ENCODE measurements around the gene STX17. TPM values are rescaled to one million over a fixed set of nuclear protein-coding genes. Genes with fewer than 3 reads are reported as not detected.

Gene STX17
- total RNA-seq, 1 donor from 2014 or later, result 42.4 TPM

DNA sequence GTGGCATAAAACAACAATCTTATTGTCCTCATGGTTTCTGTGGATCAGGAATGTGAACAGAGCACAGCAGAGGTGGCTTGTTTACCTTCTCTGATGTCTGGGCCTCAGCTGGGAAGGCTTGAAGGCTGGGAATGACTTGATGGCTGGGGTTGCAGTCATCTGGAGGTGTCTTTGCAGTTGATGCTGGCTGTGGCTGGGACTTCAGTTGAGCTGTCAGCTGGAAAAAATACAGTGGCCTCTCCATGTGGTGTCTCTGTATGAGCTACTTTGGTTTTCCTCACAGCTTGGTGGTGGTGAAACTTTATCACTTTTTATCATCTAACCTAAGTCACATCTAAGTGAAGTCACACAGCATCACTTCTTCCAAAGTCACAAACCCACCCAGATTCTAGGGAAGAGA is 24.7 kb upstream of the STX17 start:
- TF ChIP-seq, protein P1, sequence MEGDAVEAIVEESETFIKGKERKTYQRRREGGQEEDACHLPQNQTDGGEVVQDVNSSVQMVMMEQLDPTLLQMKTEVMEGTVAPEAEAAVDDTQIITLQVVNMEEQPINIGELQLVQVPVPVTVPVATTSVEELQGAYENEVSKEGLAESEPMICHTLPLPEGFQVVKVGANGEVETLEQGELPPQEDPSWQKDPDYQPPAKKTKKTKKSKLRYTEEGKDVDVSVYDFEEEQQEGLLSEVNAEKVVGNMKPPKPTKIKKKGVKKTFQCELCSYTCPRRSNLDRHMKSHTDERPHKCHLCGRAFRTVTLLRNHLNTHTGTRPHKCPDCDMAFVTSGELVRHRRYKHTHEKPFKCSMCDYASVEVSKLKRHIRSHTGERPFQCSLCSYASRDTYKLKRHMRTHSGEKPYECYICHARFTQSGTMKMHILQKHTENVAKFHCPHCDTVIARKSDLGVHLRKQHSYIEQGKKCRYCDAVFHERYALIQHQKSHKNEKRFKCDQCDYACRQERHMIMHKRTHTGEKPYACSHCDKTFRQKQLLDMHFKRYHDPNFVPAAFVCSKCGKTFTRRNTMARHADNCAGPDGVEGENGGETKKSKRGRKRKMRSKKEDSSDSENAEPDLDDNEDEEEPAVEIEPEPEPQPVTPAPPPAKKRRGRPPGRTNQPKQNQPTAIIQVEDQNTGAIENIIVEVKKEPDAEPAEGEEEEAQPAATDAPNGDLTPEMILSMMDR (IDR thresholded peaks at IDR 0.05; ENCODE audit: unreplicated experiment), result no peak
- H3K36me3 Mint-ChIP-seq (ENCODE audit: insufficient read depth), result peaks cover 7% of the 10 kb centered on the region
- no peak overlapping the region for H3K4me3 Mint-ChIP-seq (ENCODE audit: low read depth)
- no peaks in the 10 kb centered on the region for H3K27me3 Mint-ChIP-seq
- no peaks in the 10 kb centered on the region for H3K9me3 Mint-ChIP-seq (ENCODE audit: low read depth)
- no peak overlapping the region for H3K27ac Mint-ChIP-seq
- DNase-seq (ENCODE audit: low spot score, unreplicated experiment), result no peak
- peaks cover 3% of the 10 kb centered on the region for H3K4me1 Mint-ChIP-seq (ENCODE audit: low read depth)

DNA sequence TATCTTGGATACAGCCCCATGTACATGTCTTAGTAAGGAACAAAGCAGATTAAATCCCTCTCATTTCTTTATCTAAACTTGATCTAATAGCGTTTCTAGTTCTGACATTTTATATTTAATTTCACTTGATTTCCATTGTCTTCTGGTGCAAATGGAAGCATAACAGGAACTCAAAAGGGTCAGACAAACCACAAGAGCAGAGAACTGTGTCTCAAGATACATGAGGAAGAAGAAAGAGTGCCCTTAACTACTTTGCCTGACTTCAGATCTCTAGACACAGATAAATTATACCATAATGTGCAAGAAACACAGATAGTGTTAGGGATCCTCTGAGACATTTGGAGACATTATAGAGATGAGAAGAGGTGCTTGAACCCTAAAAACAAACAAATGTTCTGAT is 20.7 kb upstream of the STX17 start:
- Mint-ChIP-seq H3K27me3 (no peaks in the 10 kb centered on the region), H3K27ac (peak overlapping the region; percentile 56), H3K4me3 (ENCODE audit: low read depth) (no peak overlapping the region), H3K36me3 (ENCODE audit: insufficient read depth) (peaks cover 5% of the 10 kb centered on the region), H3K9me3 (ENCODE audit: low read depth) (no peaks in the 10 kb centered on the region), H3K4me1 (ENCODE audit: low read depth) (peaks cover 3% of the 10 kb centered on the region)
- DNase-seq (ENCODE audit: low spot score, unreplicated experiment), result no peak
- TF ChIP-seq, protein P1 (IDR thresholded peaks at IDR 0.05; ENCODE audit: unreplicated experiment), result no peak

DNA sequence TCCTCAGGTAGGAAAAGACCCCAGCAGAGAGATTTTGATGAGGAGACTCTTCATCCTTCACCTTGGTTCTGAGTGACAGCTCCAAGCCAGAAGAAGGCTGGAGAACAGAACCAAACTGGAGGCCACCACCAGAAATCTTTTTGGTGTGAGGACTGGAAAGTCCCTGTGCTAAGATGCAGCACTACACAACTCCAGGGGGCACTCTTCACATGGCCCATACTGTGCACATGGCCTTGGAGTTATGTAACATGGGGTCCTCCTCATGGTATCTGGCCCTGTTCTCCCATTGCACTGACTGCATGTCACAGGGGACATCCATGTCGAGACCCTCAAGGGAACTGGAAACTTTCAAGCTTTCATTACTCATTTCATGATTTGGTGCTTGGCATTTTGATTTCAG is 17.3 kb upstream of the STX17 start:
- no peak overlapping the region for H3K27ac Mint-ChIP-seq
- H3K27me3 Mint-ChIP-seq, result no peaks in the 10 kb centered on the region
- no peaks in the 10 kb centered on the region for H3K9me3 Mint-ChIP-seq (ENCODE audit: low read depth)
- no peak for DNase-seq (ENCODE audit: low spot score, unreplicated experiment)
- TF ChIP-seq, protein P1 (IDR thresholded peaks at IDR 0.05; ENCODE audit: unreplicated experiment), result no peak
- no peak overlapping the region for H3K4me3 Mint-ChIP-seq (ENCODE audit: low read depth)
- peaks cover 3% of the 10 kb centered on the region for H3K4me1 Mint-ChIP-seq (ENCODE audit: low read depth)
- H3K36me3 Mint-ChIP-seq (ENCODE audit: insufficient read depth), result peaks cover 1% of the 10 kb centered on the region

DNA sequence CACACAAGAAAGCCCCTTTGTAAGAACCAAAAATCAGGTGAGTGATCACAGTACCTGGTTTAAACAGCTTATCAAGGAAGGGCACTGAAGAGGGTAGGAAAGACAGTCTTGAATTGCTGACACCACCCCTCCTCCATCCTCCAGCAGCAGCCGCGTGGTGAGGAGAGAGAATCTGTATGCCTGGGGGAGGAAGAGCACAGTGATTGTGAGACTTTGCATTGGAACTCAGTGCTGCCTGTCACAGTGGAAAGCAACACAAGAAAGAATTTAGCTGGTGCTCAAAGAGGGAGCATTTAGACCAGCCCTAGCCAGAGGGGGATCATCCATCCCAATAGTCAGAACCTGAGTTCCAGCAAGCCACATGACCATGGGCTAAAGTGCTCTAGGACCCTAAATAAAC is 11.6 kb upstream of the STX17 start:
- no peak overlapping the region for H3K4me3 Mint-ChIP-seq (ENCODE audit: low read depth)
- TF ChIP-seq, protein P1 (IDR thresholded peaks at IDR 0.05; ENCODE audit: unreplicated experiment), result no peak
- no peaks in the 10 kb centered on the region for H3K4me1 Mint-ChIP-seq (ENCODE audit: low read depth)
- no peaks in the 10 kb centered on the region for H3K9me3 Mint-ChIP-seq (ENCODE audit: low read depth)
- no peak for DNase-seq (ENCODE audit: low spot score, unreplicated experiment)
- H3K27me3 Mint-ChIP-seq, result peaks cover 10% of the 10 kb centered on the region
- no peaks in the 10 kb centered on the region for H3K36me3 Mint-ChIP-seq (ENCODE audit: insufficient read depth)
- no peak overlapping the region for H3K27ac Mint-ChIP-seq

DNA sequence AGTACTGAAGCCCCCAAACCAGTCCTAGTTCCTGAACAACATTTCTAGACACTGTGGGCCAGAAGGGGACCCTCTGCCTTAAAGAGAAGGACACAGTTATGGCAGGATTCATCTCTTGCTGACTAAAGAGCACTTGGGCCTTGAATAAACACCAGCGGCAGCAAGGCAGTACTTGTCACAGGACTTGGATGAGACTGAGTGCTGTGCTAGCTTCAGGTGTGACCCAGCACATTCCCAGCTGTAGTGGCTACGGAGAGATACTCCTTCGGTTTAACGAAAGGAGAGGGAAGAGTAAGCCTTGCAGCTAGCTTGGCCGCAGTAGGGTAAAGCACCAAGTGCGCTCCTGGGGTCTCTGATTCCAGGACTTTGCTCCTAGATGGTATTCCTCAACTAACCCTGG is 10.9 kb upstream of the STX17 start:
- TF ChIP-seq, protein P1 (IDR thresholded peaks at IDR 0.05; ENCODE audit: unreplicated experiment), result no peak
- Mint-ChIP-seq H3K9me3 (ENCODE audit: low read depth) (no peaks in the 10 kb centered on the region), H3K27ac (no peak overlapping the region), H3K27me3 (peaks cover 10% of the 10 kb centered on the region), H3K4me3 (ENCODE audit: low read depth) (no peak overlapping the region), H3K36me3 (ENCODE audit: insufficient read depth) (no peaks in the 10 kb centered on the region), H3K4me1 (ENCODE audit: low read depth) (no peaks in the 10 kb centered on the region)
- DNase-seq (ENCODE audit: low spot score, unreplicated experiment), result no peak
